H1 (cell line): ENCODE data around the gene APBA2.

Source experiments
- GTF2F1 ChIP-seq: IDR thresholded peaks from 2 replicates; pipeline ENCODE4 v1.6.1; 2012; ENCODE audit warnings: low read depth, low read length, improper control_type of control experiment, borderline replicate concordance
- POLR2AphosphoS5 ChIP-seq: IDR thresholded peaks from 2 replicates; pipeline ENCODE4 v1.6.1; 2011; ENCODE audit warnings: low read depth, low read length
- SIN3A ChIP-seq, 2 experiments: IDR thresholded peaks in 1 of 2; conservative IDR thresholded peaks in 1 of 2; 2 replicates each; pipeline ENCODE4 v1.6.1; 2011 to 2012; ENCODE audit warnings: low read length in 2 of 2, improper control_type of control experiment in 1 of 2, low read depth in 1 of 2, mild to moderate bottlenecking in 1 of 2
- TF ChIP-seq, protein P1 (sequence below), 3 experiments: IDR thresholded peaks; 1 replicate in 2 of 3; 2 replicates in 1 of 3; pipeline versions ENCODE4 v1.5.1 to v1.6.1; 2011; ENCODE audit warnings: low read length in 3 of 3, mild to moderate bottlenecking in 3 of 3, inconsistent platforms in 2 of 3, low read depth in 1 of 3, moderate library complexity in 1 of 3; ENCODE audit not compliant: insufficient read depth in 1 of 3; ENCODE audit errors: control extremely low read depth in 1 of 3

- TF ChIP-seq, protein P1, sequence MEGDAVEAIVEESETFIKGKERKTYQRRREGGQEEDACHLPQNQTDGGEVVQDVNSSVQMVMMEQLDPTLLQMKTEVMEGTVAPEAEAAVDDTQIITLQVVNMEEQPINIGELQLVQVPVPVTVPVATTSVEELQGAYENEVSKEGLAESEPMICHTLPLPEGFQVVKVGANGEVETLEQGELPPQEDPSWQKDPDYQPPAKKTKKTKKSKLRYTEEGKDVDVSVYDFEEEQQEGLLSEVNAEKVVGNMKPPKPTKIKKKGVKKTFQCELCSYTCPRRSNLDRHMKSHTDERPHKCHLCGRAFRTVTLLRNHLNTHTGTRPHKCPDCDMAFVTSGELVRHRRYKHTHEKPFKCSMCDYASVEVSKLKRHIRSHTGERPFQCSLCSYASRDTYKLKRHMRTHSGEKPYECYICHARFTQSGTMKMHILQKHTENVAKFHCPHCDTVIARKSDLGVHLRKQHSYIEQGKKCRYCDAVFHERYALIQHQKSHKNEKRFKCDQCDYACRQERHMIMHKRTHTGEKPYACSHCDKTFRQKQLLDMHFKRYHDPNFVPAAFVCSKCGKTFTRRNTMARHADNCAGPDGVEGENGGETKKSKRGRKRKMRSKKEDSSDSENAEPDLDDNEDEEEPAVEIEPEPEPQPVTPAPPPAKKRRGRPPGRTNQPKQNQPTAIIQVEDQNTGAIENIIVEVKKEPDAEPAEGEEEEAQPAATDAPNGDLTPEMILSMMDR (IDR thresholded peaks at IDR 0.05; ENCODE audit: control extremely low read depth in 1 of 3, insufficient read depth in 1 of 3, low read depth in 1 of 3, low read length in 3 of 3), result no peak
- TF ChIP-seq POLR2AphosphoS5 (no peak), GTF2F1 (no peak), SIN3A (conservative IDR thresholded peaks at IDR 0.05 in 1 of 2, IDR thresholded peaks at IDR 0.05 in 1 of 2; ENCODE audit: low read depth in 1 of 2, low read length in 2 of 2) (no peak)
Observed at GRCh38 chr15:29138260-29138659, 252.5 kb downstream of the APBA2 start.
